ENCODE results near the gene MTERF1.

Gene MTERF1

GRCh38 chr7:91835826-91836368 lies 44.6 kb downstream of the MTERF1 start:
- DNase-seq (ENCODE audit: extremely low read depth in 1 of 2, low read depth in 1 of 2): no peak

- DNase-seq (ENCODE audit: extremely low read depth in 1 of 2, low read depth in 1 of 2): no peak
Measured at GRCh38 chr7:91835091-91835825, 45.2 kb downstream of the MTERF1 start.

GRCh38 chr7:91832493-91833045 lies 47.9 kb downstream of the MTERF1 start:
- DNase-seq (ENCODE audit: extremely low read depth in 1 of 2, low read depth in 1 of 2): no peak

GRCh38 chr7:91827169-91827568 lies 53.3 kb downstream of the MTERF1 start:
- DNase-seq (ENCODE audit: extremely low read depth in 1 of 2, low read depth in 1 of 2): no peak

GRCh38 chr7:91826377-91826776 lies 54.1 kb downstream of the MTERF1 start:
- no peak for DNase-seq (ENCODE audit: extremely low read depth in 1 of 2, low read depth in 1 of 2)

GRCh38 chr7:91824201-91824600 lies 56.3 kb downstream of the MTERF1 start:
- no peak for DNase-seq (ENCODE audit: extremely low read depth in 1 of 2, low read depth in 1 of 2)

Measured in stimulated activated CD8-positive, alpha-beta memory T cell treated with anti-CD3 and anti-CD28 coated beads, Interleukin-7, amount 100 ng/mL, for 48 hours (primary cell).